Right cardiac atrium (tissue), 5 donors: Measurements from ENCODE around the gene ARHGEF10L. TPM values are rescaled to one million over a fixed set of nuclear protein-coding genes. Genes with fewer than 3 reads are reported as not detected.

Experiments used
- ATAC-seq, 2 donors: fragments of 200-7000 bp; cut with Tn5 transposase; one replicate each; pipeline versions ENCODE4 v1.8.0 to v1.9.1; 2020; ENCODE audit warnings: moderate library complexity in 2 of 2, mild to moderate bottlenecking in 1 of 2
- DNase-seq, 3 donors: peaks; one replicate each; pipeline ENCODE4 v3.0.0-alpha.2; 2020
- H3K27ac ChIP-seq: one replicate; pipeline ENCODE4 v1.5.1; 2013; ENCODE audit warnings: mild to moderate bottlenecking, low read length, control low read depth, moderate library complexity
- H3K27me3 ChIP-seq: one replicate; pipeline ENCODE4 v1.6.1; 2013; ENCODE audit not compliant: control insufficient read depth, insufficient read depth
- H3K4me1 ChIP-seq: one replicate; pipeline ENCODE4 v1.6.1; 2013; ENCODE audit warnings: low read length; ENCODE audit not compliant: control insufficient read depth, insufficient read depth
- H3K4me3 ChIP-seq: one replicate; pipeline ENCODE4 v1.5.1; 2013; ENCODE audit warnings: low read length, control low read depth
- H3K9me3 ChIP-seq: one replicate; pipeline ENCODE4 v1.6.1; 2013; ENCODE audit warnings: low read length; ENCODE audit not compliant: control insufficient read depth
- WGBS: extraction: QIAGEN DNeasy Blood & Tissue Kit; methylation state at CpG from one replicate; pipeline ENCODE4 v1.1.7; 2013; 5-methylcytosine and 5-hydroxymethylcytosine counted together
- intact Hi-C, 4 donors: fragments of 100-400 bp; cut with DNase I; formaldehyde crosslinking; loops; one replicate each; pipeline versions ENCODE4 v1.11.0 to v1.14.0; 2022 to 2023
- polyA plus RNA-seq: library from polyadenylated mRNA; stranded (reverse); fragments of 200-250 nt; gene quantifications from one replicate; pipeline ENCODE4 v1.2.3, GENCODE V29; 2013
- total RNA-seq, 4 donors: library from RNA; stranded (reverse); fragmentation: NEBNext Ultra II Directional; extraction: Animal tissue kit (Norgen Biotek cat#: 25700); gene quantifications; one replicate each; pipeline ENCODE4 v1.2.1, GENCODE V29; 2021
- donor health status: healthy with polysubstance abuse.
- donor health status: DM: no; HTN: yes; CAD: no.
- donor health status: DM: no; HTN: no; CAD: no.
- donor health status: DM: no; HTN: yes; CAD: no; lungs with severe emphysema.
- donor health status: DM: yes; HTN: yes; CAD: no.

The ARHGEF10L gene
- total and polyA plus RNA-seq, 5 donors, result 42.6 to 56.4 (median 54.0) TPM

- Histone ChIP-seq H3K4me3 (no peak overlapping the region), H3K27me3 (no peaks in the 10 kb centered on the region), H3K4me1 (peaks cover 11% of the 10 kb centered on the region), H3K9me3 (no peaks in the 10 kb centered on the region), H3K27ac (no peak overlapping the region)
- WGBS, result 82% methylated on average over 9 of the region's 9 CpGs
- peak in 1 of 3 donors; percentile 44 for DNase-seq
- intact Hi-C loops, result loop anchor here in 1 of 4 donors (10.0 kb wide), 1 partner anchor 61 kb away; the partner anchor contains the start of gene ARHGEF10L
- peak in 1 of 2 donors; percentile 7 for ATAC-seq
These were observed 56.7 kb downstream of the ARHGEF10L start for GRCh38 chr1:17596186-17596585.

- intact Hi-C loops, result loop anchor here in 1 of 4 donors (10.0 kb wide), 1 partner anchor 62 kb away; the partner anchor contains the start of gene ARHGEF10L
- Histone ChIP-seq H3K27ac (no peak overlapping the region), H3K4me1 (peaks cover 11% of the 10 kb centered on the region)
These were observed 57.4 kb downstream of the ARHGEF10L start for GRCh38 chr1:17596651-17597509.

DNA sequence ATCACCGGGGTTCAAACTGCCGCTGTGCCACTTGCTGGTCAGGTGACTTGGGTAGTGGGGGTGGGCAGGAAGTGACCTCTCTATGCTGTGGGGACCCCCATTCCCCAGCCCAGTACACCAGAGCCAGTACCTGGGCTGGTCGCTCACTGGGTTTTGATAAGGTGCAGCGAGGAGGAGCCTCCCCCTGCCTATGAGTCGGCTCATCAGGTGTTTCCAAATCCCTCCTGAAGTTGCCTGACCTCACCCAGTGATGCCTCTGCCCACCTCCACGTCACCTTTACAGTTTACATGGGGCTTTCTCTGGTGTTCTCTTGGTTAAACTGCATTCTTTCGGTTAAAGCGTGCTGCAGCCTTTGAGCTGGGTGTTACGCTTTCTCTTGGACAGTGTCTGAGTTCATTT, 58.2 kb downstream of the ARHGEF10L start:
- Histone ChIP-seq H3K27me3 (no peaks in the 10 kb centered on the region), H3K4me1 (peaks cover 11% of the 10 kb centered on the region), H3K27ac (no peak overlapping the region), H3K4me3 (no peak overlapping the region), H3K9me3 (no peaks in the 10 kb centered on the region)
- ATAC-seq (no peak), DNase-seq (peak in 1 of 3 donors; percentile 9)
- intact Hi-C loops, result loop anchor here in 1 of 4 donors (10.0 kb wide), 1 partner anchor 63 kb away; the partner anchor contains the start of gene ARHGEF10L
- 92% methylated on average over 9 of the region's 9 CpGs for WGBS

More at GRCh38 chr1:17596651-17597509, 57.4 kb downstream of the ARHGEF10L start:
- DNase-seq, result peak in 2 of 3 donors; percentile 29 to 53
- Histone ChIP-seq H3K4me3 (no peak overlapping the region), H3K27me3 (no peaks in the 10 kb centered on the region), H3K9me3 (no peaks in the 10 kb centered on the region)
- 69% methylated on average over 19 of the region's 19 CpGs for WGBS
- ATAC-seq, result no peak

- WGBS, result 95% methylated on average over 3 of the region's 3 CpGs
- Histone ChIP-seq H3K27me3 (no peaks in the 10 kb centered on the region), H3K9me3 (no peaks in the 10 kb centered on the region), H3K4me1 (peaks cover 11% of the 10 kb centered on the region), H3K27ac (no peak overlapping the region), H3K4me3 (no peak overlapping the region)
- intact Hi-C loops, result loop anchor here in 1 of 4 donors (10.0 kb wide), 1 partner anchor 63 kb away; the partner anchor contains the start of gene ARHGEF10L
- DNase-seq, result no peak
- no peak for ATAC-seq
These were observed 58.8 kb downstream of the ARHGEF10L start for GRCh38 chr1:17598251-17598650.

DNA sequence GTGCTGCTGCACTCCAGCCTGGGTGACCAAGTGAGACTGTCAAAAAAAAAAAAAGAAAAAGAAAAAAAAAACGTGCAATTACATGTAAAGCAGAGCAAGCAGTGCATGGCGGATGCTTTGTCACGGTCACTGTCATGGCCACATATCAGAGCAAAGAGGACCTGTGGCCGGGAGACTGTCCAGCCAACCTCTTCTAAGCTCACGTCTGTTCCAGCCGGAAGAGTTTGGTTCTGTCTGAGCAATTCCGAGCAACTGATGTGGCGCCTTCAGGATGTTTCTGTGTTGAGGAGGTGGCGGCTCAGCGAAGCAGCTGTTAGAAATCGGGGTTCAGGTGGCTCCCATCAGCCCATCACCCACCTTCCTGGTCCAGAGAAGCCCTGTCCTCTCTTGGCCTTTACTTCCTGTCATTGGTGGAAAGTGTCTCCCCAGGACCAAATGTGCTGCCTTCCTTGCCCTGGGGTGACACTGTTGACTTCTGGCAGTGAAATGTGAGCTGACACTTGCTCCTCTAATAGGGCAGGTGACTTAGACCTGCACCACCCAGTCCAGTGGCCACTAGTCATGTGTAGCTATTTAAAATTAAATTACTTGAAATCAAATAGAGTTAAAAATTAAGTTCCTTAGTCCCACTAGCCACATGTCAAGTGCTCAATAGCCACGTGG, 59.9 kb downstream of the ARHGEF10L start:
- Histone ChIP-seq H3K4me3 (no peak overlapping the region), H3K9me3 (no peaks in the 10 kb centered on the region), H3K27ac (no peak overlapping the region), H3K4me1 (peaks cover 5% of the 10 kb centered on the region), H3K27me3 (no peaks in the 10 kb centered on the region)
- DNase-seq (peak in 1 of 3 donors; percentile 21), ATAC-seq (no peak)
- 82% methylated on average over 12 of the region's 12 CpGs for WGBS
- intact Hi-C loops, result loop anchor here in 1 of 4 donors (10.0 kb wide), 1 partner anchor 65 kb away; the partner anchor contains the start of gene ARHGEF10L

DNA sequence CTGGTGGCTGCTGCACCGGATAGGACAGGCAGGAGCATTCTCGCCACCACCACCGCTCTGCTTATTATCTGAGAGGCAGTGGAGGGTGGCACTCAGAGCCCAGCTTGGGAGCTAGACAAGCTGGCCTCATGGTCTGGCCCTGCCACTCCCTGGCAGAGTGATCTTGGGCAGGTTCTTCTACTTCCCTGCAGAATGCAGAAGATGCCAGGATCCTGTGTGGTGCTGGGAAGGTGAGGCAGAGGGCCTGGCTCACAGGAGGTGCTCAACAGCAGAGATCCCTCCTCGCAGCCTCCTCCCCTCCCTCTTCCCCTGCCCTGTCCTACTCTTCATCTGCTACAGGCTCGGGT, 60.4 kb downstream of the ARHGEF10L start:
- ATAC-seq, result no peak
- Histone ChIP-seq H3K27me3 (no peaks in the 10 kb centered on the region), H3K4me3 (no peak overlapping the region), H3K4me1 (peaks cover 5% of the 10 kb centered on the region), H3K9me3 (no peaks in the 10 kb centered on the region), H3K27ac (no peak overlapping the region)
- WGBS, result 59% methylated on average over 5 of the region's 5 CpGs
- DNase-seq, result peak in 1 of 3 donors; percentile 34
- intact Hi-C loops, result loop anchor here in 1 of 4 donors (10.0 kb wide), 1 partner anchor 65 kb away; the partner anchor contains the start of gene ARHGEF10L

- Histone ChIP-seq H3K27ac (no peak overlapping the region), H3K9me3 (no peaks in the 10 kb centered on the region), H3K4me3 (no peak overlapping the region), H3K4me1 (peaks cover 5% of the 10 kb centered on the region), H3K27me3 (no peaks in the 10 kb centered on the region)
- DNase-seq (no peak), ATAC-seq (no peak)
- WGBS, result 79% methylated on average over 6 of the region's 6 CpGs
- intact Hi-C loops, result no loop called here
These were observed 60.8 kb downstream of the ARHGEF10L start for GRCh38 chr1:17600321-17600720.

DNA sequence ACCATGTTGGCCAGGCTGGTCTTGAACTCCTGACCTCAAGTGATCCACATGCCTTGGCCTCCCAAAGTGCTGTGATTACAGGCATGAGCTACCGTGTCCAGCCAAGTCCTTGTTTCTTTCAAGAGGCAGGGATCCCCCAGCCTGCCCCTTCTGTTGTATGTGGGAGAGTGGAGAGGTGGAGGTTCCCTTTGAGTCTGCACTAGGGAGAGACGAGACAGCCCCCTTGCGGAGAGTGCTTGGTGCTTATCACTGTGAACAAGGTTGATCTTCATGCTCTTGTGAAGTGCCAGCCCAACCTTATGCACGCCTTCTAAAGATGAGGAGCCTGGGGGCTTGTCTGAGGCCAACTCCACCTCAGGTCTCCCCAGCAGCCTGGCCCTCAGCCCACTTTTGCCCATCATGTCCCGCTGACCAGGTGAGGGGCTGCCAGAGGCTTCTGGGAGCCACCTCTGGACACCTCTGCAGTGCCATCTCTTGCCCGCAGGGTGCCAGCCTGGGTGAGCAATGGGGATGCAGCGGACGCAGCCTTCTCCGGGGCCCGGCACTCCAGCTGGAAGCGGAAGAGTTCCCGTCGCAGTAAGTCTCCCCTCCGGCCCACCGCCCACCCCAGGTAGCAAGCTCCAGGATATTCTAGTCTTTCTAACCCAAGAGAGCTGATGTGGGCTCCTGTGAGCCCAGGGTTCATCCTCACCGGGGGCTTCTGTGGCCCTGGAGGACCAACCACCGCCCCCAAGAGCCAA, 62.3 kb downstream of the ARHGEF10L start:
- intact Hi-C loops, result no loop called here
- no peak overlapping the region for H3K4me3 ChIP-seq
- ATAC-seq (no peak), DNase-seq (peak in 2 of 3 donors; percentile 33 to 53)
- H3K27me3 ChIP-seq, result no peaks in the 10 kb centered on the region
- WGBS, result 92% methylated on average over 17 of the region's 17 CpGs
- H3K9me3 ChIP-seq, result no peaks in the 10 kb centered on the region
- H3K4me1 ChIP-seq, result peaks cover 7% of the 10 kb centered on the region
- H3K27ac ChIP-seq, result no peak overlapping the region

GRCh38 chr1:17603091-17603841, 63.8 kb downstream of the ARHGEF10L start:
- DNase-seq, result peak in 1 of 3 donors; percentile 46
- no peak overlapping the region for H3K27ac ChIP-seq
- H3K4me3 ChIP-seq, result no peak overlapping the region
- no peak for ATAC-seq
- intact Hi-C loops, result no loop called here
- H3K27me3 ChIP-seq, result no peaks in the 10 kb centered on the region
- peaks cover 7% of the 10 kb centered on the region for H3K4me1 ChIP-seq
- H3K9me3 ChIP-seq, result no peaks in the 10 kb centered on the region
- WGBS, result 77% methylated on average over 26 of the region's 26 CpGs
